Measurements from ENCODE around the gene PCP4L1.

Gene PCP4L1

DNA sequence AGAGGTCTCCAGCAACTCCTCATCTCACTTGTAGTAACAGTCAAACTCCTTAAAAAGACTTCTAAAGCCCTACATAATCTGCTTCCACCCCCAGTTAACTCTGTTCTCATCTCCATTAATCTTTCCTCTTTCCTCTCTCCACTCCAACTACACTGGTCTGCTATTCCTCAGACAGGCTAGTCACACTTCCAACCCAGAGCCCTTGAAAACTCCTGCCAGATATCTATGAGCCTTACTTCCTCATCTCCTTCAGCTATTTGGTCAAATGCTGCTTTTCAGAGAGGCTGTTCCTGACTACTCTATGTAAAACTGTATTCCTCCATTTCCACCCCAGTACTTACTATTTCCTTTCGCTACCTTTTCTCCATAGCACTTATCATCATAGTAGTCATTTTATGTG is 24.4 kb downstream of the PCP4L1 start:
- Mint-ChIP-seq H3K9me3 (no peaks in the 10 kb centered on the region), H3K27ac (no peak overlapping the region), H3K36me3 (no peaks in the 10 kb centered on the region), H3K4me1 (no peaks in the 10 kb centered on the region), H3K4me3 (no peak overlapping the region)
- no peak for DNase-seq (ENCODE audit: low spot score in 2 of 2)
- ATAC-seq: no peak

DNA sequence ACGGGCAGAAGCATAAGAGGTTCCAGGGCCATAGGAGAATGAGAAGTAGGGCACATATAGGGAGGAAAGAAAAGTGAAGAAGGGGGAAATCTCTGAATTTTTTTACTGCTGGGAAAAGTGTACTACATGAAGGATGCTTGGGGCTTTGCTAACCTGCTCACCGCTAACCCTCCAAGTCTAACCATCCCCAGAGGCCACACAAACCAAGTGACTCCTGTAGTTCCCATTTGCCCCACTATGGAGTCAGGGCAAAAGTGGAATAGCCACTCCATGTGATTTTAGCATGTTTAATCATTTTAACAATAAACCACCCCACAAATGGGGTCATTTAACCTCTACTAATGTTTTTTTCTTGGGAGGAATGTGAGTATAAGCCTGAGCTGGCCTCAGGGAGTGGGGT is 26.6 kb downstream of the PCP4L1 start:
- Mint-ChIP-seq H3K27ac (no peak overlapping the region), H3K4me1 (no peaks in the 10 kb centered on the region)
- no peak for ATAC-seq

DNA sequence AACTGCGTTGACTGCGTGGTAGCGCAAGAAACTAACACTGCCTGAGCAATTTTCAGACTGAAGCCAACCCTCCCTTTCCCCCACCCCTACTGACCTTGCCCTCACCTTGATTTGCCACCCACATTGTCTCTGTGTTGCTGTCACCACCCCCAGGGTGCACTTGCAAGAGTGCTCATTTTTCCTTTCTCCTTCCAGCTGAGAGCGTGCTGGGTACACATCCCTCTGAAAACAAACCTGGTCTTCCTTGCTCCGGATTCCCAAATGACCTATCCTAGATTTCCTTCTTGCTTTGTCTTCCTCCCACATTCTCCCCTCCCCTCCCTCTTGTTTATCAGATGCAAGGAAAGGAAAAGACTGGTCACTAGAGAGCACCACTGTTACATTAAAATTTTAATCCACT is 27.0 kb downstream of the PCP4L1 start:
- Mint-ChIP-seq H3K36me3 (no peaks in the 10 kb centered on the region), H3K27ac (no peak overlapping the region), H3K4me3 (no peak overlapping the region), H3K4me1 (no peaks in the 10 kb centered on the region), H3K9me3 (no peaks in the 10 kb centered on the region)
- no peak for DNase-seq (ENCODE audit: low spot score in 2 of 2)
- no peak for ATAC-seq

More for the DNA sequence above, 26.6 kb downstream of the PCP4L1 start:
- DNase-seq (ENCODE audit: low spot score in 2 of 2): no peak
- H3K9me3 Mint-ChIP-seq: no peaks in the 10 kb centered on the region
- H3K36me3 Mint-ChIP-seq: no peaks in the 10 kb centered on the region
- no peak overlapping the region for H3K4me3 Mint-ChIP-seq

DNA sequence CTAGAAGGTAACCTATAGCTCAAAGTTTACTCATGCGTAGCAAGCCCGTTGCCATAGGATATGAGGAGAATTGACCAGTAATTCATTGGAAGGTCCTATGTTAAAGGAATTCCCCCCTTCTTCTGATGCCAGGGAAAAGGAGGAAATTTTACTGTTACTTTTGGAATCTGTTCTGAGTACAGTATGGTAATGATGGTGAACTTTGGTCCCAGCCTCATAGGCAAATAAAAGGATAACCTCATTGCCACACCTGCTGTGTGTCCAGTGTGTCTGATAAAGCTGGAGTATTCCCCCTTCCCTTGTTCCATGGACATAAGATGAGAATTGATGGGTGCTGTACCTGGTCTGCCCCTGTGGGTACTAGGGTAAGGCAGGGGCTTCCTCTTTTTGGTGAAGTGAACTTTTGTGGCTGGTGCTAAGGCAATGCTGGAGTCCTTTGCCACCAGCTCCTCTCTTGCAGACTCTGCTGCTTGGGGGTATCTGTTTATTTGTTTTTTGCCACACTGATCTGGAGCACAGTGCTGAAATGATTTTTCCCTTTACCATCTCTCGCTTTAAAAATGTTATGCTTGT is 29.0 kb downstream of the PCP4L1 start:
- H3K9me3 Mint-ChIP-seq: no peaks in the 10 kb centered on the region
- H3K36me3 Mint-ChIP-seq: no peaks in the 10 kb centered on the region
- H3K4me3 Mint-ChIP-seq: no peak overlapping the region
- ATAC-seq: no peak
- no peak for DNase-seq (ENCODE audit: low spot score in 2 of 2)
- H3K4me1 Mint-ChIP-seq: no peaks in the 10 kb centered on the region
- H3K27ac Mint-ChIP-seq: no peak overlapping the region

DNA sequence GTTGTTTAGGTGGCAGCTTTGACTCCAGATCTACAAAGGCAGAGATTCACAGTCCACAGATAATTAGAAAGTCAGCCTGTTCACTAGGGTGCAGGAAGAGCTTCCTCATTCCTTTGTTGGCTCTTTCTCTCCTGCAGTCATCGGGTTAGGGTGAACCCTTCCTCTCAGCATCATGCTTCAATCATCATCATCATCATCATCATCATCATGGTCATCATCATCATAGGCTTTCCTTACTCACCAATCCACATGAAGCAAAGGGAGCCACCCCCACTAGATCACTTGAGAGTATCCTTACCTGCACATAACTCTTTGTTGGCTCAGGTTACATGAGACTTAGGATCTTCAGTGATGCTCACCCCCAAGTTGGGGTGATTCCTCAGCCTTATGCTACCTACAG is 32.2 kb downstream of the PCP4L1 start:
- no peak for DNase-seq (ENCODE audit: low spot score in 2 of 2)
- Mint-ChIP-seq H3K36me3 (no peaks in the 10 kb centered on the region), H3K27ac (no peak overlapping the region), H3K9me3 (no peaks in the 10 kb centered on the region), H3K4me3 (no peak overlapping the region), H3K4me1 (no peaks in the 10 kb centered on the region)
- ATAC-seq: no peak

GRCh38 chr1:161297415-161297814 is 38.9 kb downstream of the PCP4L1 start:
- Mint-ChIP-seq H3K27ac (no peak overlapping the region), H3K36me3 (no peaks in the 10 kb centered on the region), H3K4me1 (peaks cover 6% of the 10 kb centered on the region), H3K9me3 (no peaks in the 10 kb centered on the region), H3K4me3 (no peak overlapping the region)
- ATAC-seq: no peak
- DNase-seq (ENCODE audit: low spot score in 2 of 2): no peak

DNA sequence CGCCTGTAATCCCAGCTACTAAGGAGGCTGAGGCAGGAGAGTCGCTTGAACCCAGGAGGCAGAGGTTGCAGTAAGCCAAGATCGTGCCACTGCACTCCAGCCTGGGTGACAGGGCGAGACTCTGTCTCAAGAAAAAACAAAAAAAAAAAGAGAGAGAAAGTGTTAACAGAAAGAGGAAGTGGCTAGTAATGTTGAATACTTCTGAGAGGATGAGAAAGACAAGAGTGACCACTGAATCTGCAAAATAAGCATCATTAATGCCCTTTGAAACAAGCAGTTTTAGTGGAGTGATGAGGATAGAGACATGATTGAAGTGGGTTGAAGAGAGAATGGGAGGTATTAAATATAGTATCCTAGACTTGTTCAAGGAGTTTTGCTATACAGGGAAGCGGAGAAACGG is 39.6 kb downstream of the PCP4L1 start:
- Mint-ChIP-seq H3K4me3 (no peak overlapping the region), H3K27ac (no peak overlapping the region)
- ATAC-seq: no peak

GRCh38 chr1:161299347-161299746 is 40.8 kb downstream of the PCP4L1 start:
- no peak overlapping the region for H3K27ac Mint-ChIP-seq
- H3K4me3 Mint-ChIP-seq: no peak overlapping the region
- peaks cover 7% of the 10 kb centered on the region for H3K4me1 Mint-ChIP-seq
- H3K36me3 Mint-ChIP-seq: peaks cover 5% of the 10 kb centered on the region
- DNase-seq (ENCODE audit: low spot score in 2 of 2): no peak
- no peak for ATAC-seq
- H3K9me3 Mint-ChIP-seq: no peaks in the 10 kb centered on the region

More for the DNA sequence above, 39.6 kb downstream of the PCP4L1 start:
- H3K36me3 Mint-ChIP-seq: peaks cover 1% of the 10 kb centered on the region
- H3K4me1 Mint-ChIP-seq: peaks cover 6% of the 10 kb centered on the region
- H3K9me3 Mint-ChIP-seq: no peaks in the 10 kb centered on the region
- no peak for DNase-seq (ENCODE audit: low spot score in 2 of 2)

DNA sequence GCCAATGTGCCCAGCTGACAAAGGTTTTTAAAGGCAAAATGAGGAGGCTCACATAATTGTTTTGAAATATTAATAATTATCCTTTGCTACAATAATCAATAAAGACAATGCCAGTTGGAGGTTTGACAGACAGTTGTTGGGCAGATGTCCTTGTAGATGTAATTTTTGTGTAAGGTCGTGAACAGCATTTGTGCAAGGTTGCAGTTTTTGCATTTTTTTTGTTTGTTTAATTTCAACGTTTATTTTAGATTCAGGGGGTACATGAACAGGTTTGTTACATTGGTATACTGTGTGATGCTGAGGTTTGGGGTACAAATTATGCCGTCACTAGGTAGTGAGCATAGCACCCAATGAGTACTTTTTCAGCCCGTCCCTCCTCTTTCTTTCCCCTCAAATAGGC is 41.9 kb downstream of the PCP4L1 start:
- no peaks in the 10 kb centered on the region for H3K9me3 Mint-ChIP-seq
- no peak for DNase-seq (ENCODE audit: low spot score in 2 of 2)

GRCh38 chr1:161304927-161305866 is 46.7 kb downstream of the PCP4L1 start:
- H3K4me1 Mint-ChIP-seq: peaks cover 30% of the 10 kb centered on the region
- no peak for DNase-seq (ENCODE audit: low spot score in 2 of 2)
- peak overlapping the region; percentile 98 for H3K4me3 Mint-ChIP-seq
- peak overlapping the region; percentile 97 for H3K27ac Mint-ChIP-seq
- peak; percentile 5 for ATAC-seq
- peaks cover 14% of the 10 kb centered on the region for H3K36me3 Mint-ChIP-seq
- no peaks in the 10 kb centered on the region for H3K9me3 Mint-ChIP-seq

More for the DNA sequence above, 41.9 kb downstream of the PCP4L1 start:
- H3K4me3 Mint-ChIP-seq: no peak overlapping the region
- peaks cover 18% of the 10 kb centered on the region for H3K4me1 Mint-ChIP-seq
- peaks cover 5% of the 10 kb centered on the region for H3K36me3 Mint-ChIP-seq
- no peak overlapping the region for H3K27ac Mint-ChIP-seq
- ATAC-seq: no peak

GRCh38 chr1:161305867-161306519 is 47.4 kb downstream of the PCP4L1 start:
- H3K36me3 Mint-ChIP-seq: peaks cover 14% of the 10 kb centered on the region
- DNase-seq (ENCODE audit: low spot score in 2 of 2): peak; percentile 65 to 93
- H3K27ac Mint-ChIP-seq: peak overlapping the region; percentile 97
- peak overlapping the region; percentile 98 for H3K4me3 Mint-ChIP-seq
- H3K4me1 Mint-ChIP-seq: peaks cover 30% of the 10 kb centered on the region
- no peaks in the 10 kb centered on the region for H3K9me3 Mint-ChIP-seq
- ATAC-seq: peak; percentile 92

DNA sequence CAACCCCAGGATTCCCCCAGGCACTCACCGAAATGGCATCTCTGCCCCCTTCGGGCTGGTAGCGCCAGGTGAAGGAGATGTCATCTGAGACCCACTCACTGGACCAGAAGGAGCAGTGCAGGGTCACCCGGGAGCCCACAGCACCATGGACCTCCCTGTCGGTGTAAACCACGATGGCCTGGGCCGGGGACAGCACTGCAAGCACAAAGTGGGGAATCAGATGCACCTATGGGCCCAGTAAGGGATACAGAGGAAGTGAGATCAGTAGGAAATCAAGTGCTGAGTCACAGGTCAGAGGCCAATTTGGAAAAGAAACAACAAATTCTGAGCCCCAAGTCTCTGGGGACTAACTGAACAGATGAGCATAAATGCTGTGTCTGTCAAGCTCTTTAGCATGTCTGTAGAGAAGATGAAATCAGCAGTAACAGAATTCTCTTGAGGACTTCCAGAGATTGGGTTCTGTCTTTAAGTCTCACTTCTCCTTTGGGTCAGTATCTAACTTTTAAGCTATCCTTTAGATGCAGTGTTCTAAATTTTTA is 48.8 kb downstream of the PCP4L1 start:
- Mint-ChIP-seq H3K27ac (peak overlapping the region; percentile 97), H3K4me3 (peak overlapping the region; percentile 98), H3K9me3 (no peaks in the 10 kb centered on the region), H3K36me3 (peaks cover 14% of the 10 kb centered on the region), H3K4me1 (peaks cover 30% of the 10 kb centered on the region)
- DNase-seq (ENCODE audit: low spot score in 2 of 2): no peak
- ATAC-seq: no peak

- Mint-ChIP-seq H3K36me3 (peaks cover 13% of the 10 kb centered on the region), H3K9me3 (no peaks in the 10 kb centered on the region), H3K4me3 (no peak overlapping the region), H3K4me1 (peaks cover 30% of the 10 kb centered on the region), H3K27ac (no peak overlapping the region)
- DNase-seq (ENCODE audit: low spot score in 2 of 2) (no peak), ATAC-seq (no peak)
Measured at GRCh38 chr1:161307892-161308638, 49.5 kb downstream of the PCP4L1 start.

DNA sequence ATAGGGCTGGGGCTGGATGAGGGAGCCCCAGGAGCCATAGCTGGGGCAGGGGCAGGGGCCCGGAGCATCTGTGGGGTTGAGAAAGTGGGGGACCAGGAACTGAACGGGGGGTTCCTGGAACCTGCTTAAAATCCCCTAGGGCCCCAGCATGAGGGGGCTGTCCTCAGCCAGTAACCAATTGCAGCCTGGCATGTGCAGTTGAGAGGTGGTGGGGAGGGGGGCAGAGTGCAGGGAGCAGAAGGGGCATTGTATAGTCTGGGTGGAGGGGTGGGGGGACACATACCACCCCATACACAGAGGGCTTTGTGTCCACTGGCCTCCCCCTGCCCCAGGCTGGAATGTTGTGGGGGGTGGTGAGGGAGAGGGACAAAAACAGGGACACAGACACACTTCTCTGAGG is 51.3 kb downstream of the PCP4L1 start, which contains the start of gene MPZ:
Gene MPZ, minus strand, starts transcription at position 101 of the 400 bp plus-strand sequence. Its CDS starts 63 bp downstream, at position 38.
- H3K4me3 Mint-ChIP-seq: no peak within 1 kb of the TSS
- DNase-seq (ENCODE audit: low spot score in 2 of 2) (no peak), ATAC-seq (no peak)
- peaks cover 15% of the 10 kb centered on the region for H3K36me3 Mint-ChIP-seq
- no peaks in the 10 kb centered on the region for H3K9me3 Mint-ChIP-seq
- peaks cover 28% of the 10 kb centered on the region for H3K4me1 Mint-ChIP-seq
- no peak within 1 kb of the TSS for H3K27ac Mint-ChIP-seq
